Measurements from ENCODE around the gene DHX57.
"Not testable (repeated sequence)": the region's sequence is repeated elsewhere in the genome, so short reads cannot be mapped to it uniquely, and the experiment has no call there.

The DHX57 gene

DNA sequence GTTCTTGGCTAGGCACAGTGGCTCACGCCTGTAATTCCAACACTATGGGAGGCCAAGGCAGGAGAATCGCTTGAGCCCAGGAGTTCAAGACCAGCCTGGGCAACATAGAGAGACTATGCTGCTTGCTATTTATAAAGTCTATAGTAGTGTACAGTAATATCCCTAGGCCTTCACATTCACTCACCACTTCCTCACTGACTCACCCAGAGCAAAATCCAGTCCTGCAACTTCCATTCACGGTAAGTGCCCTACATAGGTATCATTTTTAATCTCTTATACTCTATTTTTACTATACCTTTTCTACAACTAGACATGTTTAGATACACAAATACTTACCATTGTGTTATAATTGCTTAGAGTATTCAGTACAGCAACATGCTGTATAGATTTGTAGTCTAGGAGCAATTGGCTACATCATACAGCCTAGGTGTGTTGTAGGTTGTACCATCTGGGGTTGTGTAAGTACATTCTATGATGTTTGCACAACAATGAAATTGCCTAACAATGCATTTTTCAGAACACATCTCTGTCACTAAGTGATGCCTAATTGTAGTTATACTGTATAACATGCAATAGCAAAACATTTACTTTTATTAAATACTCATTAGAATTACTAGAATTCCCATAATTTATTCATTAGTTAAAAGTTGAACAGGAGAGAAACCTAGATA is 8.8 kb downstream of the DHX57 start:
- no peak for DNase-seq

DNA sequence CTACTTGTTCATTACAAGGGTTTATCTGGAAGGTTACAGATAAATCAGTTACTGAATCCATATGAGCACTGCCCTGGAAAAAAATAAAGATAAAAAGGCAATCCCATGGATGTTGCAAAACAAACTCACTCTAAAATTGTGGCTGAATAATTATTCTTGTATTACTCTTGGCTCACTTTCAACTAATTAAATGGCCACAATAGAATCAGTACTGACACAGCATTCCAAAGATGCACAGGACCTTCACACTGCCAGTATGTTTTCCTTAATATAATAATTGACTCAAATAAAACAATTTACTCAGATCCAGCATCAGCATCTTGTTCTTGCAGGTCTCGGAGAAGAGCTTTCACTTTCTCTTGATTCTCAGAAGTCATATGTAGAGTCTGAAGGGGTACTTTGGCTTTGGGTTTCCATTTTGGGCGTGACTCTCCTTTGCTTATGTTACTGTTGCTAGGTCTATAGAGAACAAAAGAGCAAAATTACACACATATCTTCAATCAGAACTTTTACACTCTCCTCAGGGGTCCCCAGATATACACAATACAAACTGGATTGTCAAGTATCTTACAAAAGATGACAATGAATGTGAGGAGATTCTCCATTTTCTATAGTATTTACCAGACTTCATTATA is 12.6 kb downstream of the DHX57 start:
- DNase-seq = no peak

DNA sequence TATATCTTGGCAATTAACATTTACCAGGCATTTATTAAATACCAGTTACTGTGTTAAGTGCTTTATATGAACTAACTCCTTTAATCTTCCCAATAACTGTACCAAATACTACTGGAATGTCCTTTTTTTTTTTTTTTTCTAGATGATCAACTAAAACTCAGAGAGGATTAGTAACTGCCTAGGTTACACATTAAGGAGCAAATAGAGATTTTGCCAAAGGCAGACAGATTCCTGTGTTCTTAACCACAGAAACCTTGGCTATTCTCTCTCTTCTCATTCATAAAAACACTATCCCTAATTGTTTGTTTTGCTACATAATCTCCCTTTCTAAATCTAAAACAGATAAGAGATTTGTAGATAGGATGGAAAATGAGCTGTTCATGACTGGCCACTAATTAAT is 13.3 kb downstream of the DHX57 start:
- no peak for DNase-seq

DNA sequence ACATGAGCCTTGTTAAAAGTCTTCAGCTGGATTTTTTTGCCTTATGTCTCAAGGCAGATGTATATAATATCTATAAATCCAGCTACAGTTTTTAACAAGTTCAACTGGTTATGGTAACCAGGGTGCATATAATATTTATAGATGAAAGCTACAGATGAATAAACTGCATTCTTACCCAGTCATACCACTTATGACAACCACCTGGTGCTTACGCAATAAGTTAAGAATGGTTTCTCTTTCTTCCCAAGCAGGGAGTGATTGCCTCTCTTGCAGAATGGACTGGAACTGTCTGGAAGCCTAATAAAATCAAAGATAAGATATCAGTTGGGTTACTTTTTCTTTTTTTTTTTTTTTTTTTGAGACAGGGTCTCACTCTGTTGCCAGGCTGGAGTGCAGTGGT is 19.6 kb downstream of the DHX57 start:
- DNase-seq = no peak

DNA sequence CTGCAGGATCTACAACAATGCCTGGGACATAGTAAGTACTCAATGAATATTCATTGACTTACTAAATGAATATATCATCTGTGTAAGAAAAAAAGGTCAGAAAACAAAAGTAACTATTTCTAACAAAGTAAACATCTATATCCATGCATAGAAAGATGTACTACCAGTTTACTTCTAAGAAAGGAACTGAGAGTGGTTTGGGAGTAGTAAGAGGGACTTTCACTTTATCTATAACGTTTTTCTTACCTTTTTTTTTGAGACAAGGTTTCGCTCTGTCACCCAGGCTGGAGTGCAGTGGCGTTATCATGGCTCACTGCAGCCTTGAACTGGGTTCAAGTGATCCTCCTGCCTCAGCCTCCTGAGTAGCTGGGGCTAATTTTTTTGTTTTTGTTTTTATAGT is 25.7 kb downstream of the DHX57 start:
- no peak for DNase-seq

DNA sequence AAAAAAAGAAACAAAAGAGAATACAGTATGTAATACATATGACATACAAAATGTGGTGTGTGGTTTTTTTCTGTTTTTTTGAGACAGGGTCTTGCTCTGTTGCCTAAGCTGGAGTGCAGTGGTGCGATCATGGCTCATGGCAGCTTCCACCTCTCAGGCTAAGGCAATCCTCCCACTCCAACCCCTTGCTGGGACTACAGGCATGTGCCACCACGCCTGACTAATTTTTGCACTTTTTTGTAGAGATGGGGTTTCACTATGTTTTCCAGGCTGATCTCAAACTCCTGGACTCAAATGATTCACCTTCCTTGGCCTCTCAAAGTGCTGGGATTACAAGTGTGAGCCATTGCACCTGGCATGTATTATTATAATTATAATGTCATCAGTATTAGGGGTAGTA is 38.9 kb downstream of the DHX57 start:
- DNase-seq = no peak

DNA sequence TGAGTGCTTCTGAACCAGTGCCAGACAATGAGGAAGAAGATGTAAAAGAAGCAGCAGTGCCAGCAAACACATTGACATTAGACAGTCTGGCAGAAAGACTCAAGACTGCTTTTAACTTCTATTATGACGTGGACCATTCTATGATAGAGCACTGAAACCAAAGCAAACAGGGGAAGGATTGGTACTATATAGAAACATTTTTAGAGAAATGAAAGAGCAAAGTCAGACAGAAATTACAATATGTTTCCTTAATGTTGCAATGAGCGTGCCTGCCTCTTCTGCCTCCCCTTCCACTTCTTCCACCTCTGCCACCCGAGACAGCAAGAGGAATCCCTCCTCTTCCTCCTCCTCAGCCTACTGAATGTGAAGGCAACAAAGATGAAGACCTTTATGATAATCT is 39.7 kb downstream of the DHX57 start:
- DNase-seq = no peak

DNA sequence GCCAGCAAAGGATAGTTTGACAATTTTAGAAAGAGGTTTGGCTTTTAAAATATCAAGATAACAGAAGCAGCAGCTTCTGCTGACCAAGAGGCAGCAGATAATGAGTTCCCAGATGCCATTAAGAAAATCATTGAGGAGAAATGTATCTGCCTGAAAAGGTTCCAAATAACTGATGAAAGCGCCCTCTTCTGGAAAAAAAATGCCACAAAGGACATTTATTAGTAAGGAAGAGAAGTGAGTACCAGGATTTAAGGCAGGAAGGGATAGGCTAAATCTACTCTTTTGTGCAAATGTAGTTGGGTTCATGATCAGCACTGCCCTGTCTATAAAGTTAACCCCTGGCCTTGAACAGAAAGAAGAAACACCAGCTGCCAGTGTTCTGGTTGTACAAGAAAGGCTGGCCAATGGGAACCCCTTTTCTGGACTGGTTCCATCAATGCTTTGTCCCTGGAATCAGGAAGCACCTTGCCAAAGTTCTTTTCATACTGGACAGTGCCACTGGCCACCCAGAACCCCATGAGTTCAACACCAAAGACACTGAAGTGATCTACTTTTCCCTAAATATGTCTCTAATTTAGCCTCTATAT is 40.6 kb downstream of the DHX57 start:
- DNase-seq = no peak

DNA sequence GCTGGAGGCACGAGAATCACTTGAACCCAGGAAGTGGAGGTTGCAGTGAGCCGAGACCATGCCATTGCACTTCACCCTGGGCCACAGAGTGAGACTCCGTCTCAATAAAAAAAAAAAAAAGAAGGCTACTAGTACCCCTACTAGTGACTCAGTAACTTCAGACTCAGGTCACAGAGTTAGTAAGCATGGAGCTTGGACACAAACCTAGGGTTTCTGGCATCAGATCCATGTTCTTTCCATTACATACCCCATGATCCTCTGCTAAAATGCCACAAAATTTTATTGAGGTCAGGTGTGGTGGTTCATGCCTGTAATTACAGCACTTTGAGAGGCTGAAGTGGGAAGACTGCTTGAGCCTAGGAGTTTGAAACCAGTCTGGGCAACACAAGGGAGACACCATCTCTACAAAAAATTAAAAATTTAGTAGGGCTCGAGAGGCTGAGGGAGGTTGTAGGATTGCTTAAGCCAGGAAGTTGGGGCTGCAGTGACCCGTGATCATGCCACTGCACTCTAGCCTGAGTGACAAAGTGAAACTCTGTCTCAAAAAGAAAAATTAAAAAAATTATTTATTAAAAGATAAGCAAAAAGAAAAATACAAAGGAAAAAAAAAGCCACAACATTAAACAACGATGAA is 45.1 kb downstream of the DHX57 start:
- no peak for DNase-seq

DNA sequence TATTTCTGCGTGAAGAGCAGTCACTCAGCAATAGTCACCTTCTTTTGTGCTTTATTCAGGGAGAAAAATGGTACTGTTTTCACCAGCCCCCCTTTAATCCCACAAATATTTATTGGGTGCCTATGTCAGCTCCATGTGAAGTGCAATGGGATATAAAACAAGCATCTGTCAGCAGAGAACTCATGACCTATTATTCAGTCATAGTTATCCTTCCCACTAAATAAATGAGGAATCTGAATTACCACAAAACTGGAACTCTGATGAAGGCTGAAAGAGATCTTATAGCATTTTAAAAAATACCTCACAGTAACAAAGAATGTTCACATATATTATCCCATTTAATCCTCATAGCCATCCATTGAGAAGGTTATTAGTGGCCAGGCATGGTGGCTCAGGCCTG is 45.8 kb downstream of the DHX57 start:
- DNase-seq = no peak

DNA sequence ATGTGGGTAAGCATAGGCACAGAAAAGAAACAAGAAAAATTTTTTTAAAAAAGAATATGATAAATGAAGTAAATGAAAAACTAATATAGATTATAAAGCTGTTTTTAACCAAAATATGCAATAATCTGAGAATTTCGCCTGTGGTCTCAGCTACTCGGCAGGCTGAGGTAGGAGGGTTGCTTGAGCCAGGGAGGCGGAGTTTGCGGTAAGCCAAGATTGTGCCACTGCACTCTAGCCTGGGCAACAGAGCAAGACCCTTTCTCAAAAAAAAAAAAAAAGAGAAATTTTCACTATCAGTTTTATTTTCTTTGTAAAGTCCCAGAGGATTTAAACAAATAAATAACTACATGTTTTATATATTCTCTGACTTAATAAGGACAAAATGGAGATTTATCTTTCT is 47.3 kb downstream of the DHX57 start:
- no peak for DNase-seq

DNA sequence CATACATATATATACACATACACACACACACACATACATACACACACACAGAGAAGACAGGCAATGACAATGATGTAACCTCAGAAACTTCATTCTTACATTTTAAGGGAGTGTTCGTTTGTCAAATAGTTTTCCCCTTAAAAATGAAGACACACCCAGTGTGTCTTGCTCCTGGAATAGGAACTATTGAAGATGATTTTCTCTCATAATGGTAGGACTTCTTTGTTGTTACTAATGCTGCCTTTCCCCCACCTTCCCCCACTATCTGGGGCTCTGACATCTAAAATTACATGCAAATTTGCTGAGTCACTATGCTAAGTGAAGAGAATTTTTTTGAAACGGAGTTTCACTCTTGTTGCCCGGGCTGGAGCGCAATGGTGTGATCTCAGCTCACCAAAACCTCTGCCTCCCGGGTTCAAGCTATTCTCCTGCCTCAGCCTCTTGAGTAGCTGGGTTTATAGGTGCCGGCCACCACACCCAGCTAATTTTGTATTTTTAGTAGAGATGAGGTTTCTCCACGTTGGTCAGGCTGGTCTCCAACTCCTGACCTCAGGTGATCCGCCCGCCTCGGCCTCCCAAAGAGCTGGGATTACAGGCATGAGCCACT is 48.1 kb downstream of the DHX57 start:
- not testable (repeated sequence) for DNase-seq

DNA sequence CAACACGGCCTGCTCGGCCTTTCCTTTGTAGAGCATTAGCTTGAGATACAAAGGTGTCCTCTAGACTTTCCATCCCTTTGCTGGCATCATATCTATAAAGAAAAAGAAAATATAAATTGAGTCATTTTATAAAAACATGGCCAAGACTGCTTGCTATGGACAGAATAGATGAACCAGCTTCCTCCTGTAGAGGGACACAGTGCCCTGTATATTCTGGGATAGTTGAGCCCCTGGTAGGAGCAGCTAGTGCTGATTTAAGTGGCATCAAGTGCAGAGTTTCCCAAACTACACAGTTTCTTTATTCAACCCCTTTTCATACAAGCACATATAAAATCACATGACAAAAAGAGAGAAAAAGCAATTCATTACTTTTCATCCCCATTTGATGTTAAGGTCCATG is 49.8 kb downstream of the DHX57 start:
- DNase-seq = no peak

DNA sequence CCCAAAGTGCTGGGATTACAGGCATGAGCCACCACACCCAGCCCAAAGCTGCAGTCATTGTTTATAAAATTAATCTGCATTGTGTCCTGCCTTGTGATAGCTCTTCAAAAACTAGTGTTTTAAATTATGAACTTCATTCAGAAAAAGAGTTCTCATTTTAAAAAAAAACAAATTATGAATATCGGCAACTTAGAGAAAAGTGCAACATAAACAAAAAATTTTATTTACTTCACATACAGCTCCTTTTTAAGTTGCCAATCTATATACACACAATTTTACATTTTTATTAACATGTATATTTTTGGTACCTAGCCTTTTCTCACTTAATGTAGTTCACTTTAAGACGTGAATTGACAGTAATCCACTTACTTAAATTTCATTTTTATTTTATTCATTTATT is 50.8 kb downstream of the DHX57 start:
- DNase-seq = no peak

DNA sequence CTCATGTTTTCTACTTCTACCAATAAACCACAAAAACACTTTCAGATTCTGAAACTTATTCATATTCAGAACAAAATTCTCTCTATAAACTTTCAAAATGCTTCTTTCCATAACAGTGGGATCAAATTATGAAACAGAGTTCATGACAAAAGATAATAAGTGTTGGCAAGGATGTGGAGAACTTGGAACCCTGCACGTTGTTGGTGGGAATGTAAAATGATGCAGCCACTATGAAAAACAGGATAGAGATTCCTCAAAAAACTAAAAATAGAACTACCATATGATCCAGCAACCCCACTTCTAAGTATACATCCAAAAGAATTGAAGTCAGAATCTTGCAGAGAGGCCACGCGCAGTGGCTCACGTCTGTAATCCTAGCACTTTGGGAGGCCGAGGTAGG is 52.3 kb downstream of the DHX57 start:
- no peak for DNase-seq

DNA sequence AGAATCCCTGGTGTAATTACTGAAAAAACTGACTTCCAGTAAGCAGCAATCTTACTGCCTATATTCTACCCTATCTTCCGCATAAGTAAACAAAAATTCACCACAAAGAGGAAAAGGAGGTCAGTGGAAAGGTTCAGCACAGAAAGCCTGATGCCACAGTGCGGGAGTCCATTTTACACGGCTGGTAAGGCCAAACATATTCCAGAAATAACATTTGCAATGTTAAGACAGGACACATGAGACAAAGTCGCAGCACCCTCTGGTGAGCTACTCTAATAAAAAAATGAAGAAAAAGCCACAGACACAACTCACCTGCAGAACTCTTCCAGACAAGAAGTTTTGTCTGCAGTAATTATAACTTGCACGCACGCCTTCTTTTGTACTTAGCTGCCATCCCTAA is 57.2 kb downstream of the DHX57 start:
- no peak for DNase-seq

DNA sequence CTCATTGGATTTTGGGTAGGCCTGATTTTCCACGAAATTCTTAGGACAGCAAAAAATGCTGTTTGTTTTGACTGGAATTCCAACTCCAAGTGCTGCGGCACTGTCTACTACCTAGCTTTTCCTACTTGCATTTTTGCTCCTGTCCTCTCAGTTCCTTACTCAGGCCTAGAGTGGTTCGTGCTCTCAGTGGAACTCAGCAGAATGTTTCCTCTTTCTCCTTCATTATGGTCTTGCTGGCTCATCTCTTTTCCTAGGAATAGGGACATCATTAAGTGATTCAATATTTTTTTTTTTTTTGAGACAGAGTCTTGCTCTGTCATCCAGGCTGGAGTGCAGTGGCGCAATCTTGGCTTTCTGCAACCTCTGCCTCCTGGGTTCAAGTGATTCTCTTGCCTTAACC is 59.8 kb downstream of the DHX57 start:
- no peak for DNase-seq

DNA sequence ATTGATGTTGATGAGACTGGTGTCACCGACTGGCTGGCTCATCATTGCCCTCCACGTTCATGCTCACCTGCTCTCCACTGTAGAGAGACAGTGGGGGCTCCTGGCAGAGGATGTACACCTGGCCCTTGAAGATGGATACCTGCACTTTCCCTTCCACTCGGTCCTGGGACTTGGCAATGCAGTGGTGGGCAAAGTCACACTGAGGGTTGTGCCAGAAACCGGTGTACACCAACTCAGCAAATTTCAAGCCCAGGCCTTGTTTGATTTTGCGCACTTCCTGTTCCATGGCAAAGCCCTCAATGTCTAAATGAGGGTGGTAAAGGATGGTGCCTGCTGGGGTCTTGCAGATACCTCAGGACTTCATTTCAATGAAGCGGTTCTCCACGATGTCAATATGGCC is 65.2 kb downstream of the DHX57 start:
- no peak for DNase-seq

DNA sequence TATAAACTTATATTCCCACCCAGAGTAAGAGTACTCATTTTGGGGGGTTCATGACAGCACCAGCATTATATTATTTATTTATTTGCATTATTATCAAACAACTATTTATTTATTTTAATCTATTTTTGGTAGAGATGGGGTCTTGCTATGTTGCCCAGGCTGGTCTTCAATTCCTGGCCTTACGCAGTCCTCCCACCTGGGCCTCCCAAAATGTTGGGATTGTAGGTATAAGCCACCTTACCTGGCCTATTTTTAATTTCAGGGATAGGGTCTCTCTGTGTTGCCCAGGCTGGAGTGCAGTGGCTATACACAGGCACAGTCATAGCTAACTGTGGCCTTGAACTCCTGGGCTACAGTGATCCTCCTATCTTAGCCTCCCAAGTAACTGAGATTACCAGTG is 67.1 kb downstream of the DHX57 start:
- no peak for DNase-seq

DNA sequence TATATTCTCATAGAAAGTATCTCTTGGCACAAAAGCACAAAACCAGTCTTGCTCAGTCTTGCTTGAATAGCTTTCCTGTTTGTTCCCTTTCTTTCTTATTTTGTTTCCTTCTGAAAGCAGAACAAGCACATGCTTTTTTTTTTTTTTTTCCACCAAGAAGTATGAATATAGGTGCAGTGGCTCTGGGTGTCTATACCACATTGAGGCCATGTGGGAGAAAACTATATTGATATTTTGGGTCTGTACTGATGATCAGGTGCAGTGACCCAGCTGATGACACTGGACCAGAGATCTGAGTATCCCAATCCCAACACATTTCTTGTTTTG is 69.0 kb downstream of the DHX57 start:
- DNase-seq = no peak

DNA sequence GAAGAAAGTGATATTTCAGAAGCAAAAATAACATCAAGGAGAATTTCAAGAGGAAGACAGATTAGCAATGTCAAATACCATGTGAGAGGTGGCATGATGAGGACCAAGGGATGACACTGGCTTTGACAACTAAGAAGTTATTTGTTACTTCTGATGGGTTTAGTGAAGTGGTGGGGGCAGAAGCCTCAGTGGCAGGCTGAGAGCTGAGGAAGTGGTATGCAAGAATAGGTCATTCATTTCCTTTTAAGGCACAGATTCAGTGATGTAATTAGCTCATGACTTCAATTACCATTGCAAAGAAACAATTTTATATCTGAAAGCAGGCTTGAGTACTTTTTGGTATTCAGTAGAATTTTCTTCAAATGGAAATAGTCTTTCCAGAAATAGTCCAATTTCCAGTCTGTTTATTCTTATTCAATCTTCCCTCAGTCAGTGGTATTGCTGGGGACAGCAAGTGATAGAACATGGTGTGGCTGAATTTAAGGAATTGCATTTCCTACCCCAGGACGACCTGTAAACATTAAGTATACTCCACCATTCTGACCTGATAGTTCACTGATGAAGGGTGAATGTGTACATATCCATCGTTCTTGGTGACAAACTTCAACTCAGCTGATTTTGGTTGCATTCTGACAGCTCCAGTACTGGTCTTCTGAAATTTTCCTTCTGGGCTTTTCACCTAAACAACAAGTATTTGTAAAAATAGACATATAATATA is 69.6 kb downstream of the DHX57 start:
- no peak for DNase-seq

DNA sequence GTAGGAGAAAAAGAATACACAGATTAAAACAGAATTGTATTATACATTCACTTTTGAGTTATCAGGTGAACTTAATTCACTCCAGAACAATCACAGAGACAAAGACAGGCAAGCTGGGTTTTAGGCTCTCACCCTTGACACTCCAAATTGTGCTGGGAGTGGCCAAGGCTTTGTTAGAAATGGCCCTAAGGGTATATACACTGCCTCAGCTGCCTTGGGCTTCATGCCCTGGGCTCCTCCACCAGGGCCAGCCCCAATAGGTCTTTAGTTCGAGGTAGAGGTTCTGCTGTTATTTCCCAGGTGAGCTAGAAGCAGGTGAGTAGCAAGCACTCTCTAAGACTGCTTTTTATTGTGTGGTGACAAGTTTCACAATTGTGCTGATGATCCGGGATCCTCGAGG is 77.8 kb downstream of the DHX57 start:
- DNase-seq = no peak

DNA sequence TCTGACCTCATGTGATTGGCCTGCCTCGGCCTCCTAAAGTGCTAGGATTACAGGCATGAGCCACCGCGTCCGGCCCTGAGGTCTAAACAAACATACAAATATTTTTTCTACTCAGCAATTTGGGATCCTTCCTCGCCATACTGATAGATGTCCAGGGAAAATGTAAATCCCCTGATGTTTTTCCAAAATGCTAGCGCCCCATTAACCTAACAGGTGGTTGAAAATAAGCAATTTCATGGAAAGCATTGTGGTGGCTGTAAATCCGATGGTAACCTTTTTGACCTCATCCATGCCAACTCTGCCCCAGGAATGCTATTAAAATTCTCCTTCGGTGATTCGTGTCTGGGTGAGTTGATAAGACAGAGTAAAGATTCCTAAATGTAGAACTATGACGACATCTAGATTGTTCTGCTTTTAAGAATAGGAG is 78.5 kb downstream of the DHX57 start:
- DNase-seq = no peak
